HG02642 (cell line): ENCODE measurements around the gene ULK2.
A peak's percentile ranks its signal among the peaks of the same experiment; 100 is the strongest.
"Not testable (repeated sequence)": the region's sequence is repeated elsewhere in the genome, so short reads cannot be mapped to it uniquely, and the experiment has no call there.

Experiments used
- ATAC-seq: cut with Tn5 transposase; IDR thresholded peaks from one replicate; pipeline ENCODE4 v1.9.1; 2021; ENCODE audit warnings: mild to moderate bottlenecking; ENCODE audit not compliant: unreplicated experiment, poor library complexity

ULK2 gene

GRCh38 chr17:19867329-19868078, at the start of gene ULK2:
TSS of gene ULK2 (minus strand) at chr17:19867936. CDS start at chr17:19867417, 519 bp downstream.
- ATAC-seq, result peak; percentile 68

- ATAC-seq, result no peak
Observed at GRCh38 chr17:19915245-19915978, 47.7 kb upstream of the ULK2 start.

DNA sequence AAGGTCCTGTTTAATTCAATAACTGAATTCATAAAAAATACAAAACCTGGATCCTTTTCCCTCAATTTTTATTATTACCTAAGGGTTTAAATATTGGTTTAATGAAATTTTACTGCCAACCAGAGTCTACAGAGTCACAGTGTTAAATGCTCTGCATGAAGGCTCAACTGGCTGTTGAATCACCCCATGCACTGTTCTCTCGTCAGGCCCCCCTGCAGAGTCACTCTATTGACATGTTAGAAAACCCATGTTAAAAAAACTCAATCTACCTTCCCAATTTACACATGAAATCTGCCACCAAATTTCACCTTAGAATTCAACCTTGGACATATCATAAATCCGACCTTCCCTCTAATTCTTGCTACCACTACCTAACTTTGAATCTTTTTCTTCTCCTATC, 43.3 kb upstream of the ULK2 start:
- ATAC-seq, result no peak

DNA sequence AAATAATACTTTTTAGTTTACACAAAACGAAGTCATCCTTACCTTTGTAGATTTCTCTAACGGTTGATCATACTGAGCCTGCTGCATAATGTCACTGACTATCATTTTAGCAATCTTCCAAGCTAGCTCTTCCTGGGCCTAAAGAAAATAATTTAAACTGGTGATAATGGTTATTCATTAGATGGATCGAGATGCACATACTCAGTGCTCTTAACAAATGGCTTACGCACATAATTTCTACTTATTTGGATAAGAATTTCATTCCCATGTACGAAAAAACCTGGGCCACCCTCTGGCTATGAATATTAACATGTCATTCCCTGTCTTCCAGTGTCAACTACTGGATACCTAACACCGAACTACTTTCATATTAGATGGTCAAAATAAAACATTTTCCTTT, 41.4 kb upstream of the ULK2 start:
- ATAC-seq, result no peak

DNA sequence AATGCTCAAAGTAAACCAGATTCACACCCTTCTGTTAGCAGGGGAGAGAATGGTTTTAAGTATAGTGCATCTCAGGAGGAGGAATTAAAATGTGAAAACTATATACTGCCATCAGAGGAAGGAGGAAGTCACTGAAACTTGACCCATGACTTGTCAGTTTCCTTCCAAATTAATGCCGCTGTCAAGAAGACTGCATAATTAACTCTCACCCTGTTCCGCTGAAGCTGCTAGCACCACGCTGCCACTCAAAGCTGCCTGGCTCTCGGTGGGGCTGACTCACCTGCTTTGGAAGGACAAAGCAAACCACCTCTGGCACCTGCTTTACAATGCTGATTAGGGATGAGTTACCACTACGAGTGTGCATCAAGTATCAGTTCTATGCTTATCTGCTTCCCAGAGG, 37.8 kb upstream of the ULK2 start:
- ATAC-seq, result no peak

DNA sequence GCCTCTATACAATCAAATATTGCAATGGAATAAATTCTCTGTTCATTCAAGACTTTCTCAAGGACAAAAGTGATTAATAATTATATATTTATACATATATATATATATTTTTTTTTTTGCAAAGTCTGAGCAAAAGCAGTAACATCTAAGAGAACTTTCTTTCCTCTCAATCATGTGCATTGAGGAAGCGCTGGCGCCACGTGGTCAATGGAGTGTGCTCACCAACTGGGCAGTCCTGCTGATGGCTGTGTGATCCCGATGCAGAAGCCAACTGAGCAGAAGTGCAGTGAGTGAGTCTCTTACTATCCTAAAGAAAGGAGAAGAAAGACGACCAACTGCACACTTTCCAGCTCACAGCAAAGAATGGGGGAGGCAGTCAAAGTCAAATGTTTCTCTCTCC, 37.2 kb upstream of the ULK2 start:
- no peak for ATAC-seq

DNA sequence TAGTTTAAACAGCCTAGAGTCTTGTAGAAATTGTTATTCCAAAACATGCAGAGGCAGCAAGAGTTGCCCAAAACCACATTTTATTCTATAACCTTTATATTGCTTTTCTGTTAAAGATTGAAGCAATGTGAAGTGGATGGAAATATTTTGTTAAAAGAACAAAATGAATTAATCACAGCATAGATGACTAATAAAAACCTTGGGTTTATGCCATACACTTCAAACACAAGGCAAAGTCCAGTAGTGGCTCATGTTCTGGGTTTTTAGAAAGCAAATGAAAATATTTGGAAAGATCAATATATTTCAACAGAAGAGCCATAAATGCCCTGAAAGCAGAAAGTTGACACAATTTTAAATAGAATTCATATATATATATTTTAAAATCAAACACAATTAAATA, 36.7 kb upstream of the ULK2 start:
- ATAC-seq, result no peak

- ATAC-seq, result no peak
Observed at GRCh38 chr17:19900809-19901208, 33.1 kb upstream of the ULK2 start.

DNA sequence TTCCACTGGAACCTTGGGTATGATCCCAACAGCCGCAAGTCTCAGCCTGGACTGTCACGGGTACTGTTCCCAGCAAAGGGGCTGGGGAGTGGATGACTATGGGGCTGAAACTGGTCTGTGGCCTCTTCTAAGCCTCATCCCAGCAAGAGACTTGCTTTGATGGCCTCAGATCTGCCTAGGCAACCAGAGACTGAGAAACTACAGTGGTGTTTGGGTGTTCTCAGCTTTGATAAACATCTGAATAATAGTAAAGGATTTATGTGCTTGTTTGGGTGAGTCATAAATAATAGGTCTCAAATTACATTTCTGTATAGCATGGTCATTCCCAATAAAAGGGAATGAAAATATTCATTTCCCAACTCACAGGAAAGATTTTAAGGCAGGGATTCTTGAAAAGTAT, 30.2 kb upstream of the ULK2 start:
- no peak for ATAC-seq

GRCh38 chr17:19897090-19897837, 29.5 kb upstream of the ULK2 start:
- ATAC-seq, result no peak

DNA sequence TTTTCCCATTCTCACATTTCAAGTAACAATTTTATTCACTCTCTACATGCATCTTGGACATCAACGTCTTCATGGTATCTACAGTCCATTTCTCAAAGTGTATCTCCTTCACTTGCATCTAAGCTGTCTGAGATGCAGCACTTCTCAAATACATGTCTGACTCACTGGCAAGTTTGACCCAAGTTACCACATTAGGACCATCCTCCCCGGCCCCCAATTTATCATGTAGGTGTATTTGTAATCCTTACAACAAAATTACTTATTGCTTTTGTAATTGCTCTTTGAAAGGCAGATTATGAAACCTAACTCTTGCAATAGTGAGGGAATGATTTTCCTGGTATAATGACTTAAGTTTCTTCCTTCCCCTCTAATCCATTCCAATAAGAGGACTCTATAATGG, 28.9 kb upstream of the ULK2 start:
- no peak for ATAC-seq

DNA sequence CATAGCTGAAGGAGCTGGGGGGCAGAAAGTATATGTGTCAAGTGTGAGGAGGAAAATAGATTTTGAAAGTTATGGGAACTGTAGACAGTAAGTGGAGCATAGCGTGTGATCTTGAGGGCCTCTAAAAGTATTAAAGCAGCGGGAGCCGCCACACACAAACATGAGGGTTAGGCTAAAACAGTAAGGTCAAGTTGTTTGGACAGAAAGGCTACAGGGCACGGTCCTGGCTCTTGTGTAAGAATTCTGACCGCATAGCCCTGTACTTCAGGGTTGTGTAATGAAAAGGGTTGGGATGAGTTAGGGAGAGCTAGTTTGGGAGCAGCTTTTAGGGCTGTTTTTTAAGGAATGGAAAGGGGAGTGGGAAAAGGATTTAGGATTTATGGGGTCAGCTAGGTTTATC, 22.8 kb upstream of the ULK2 start:
- not testable (repeated sequence) for ATAC-seq

GRCh38 chr17:19890001-19890400, 22.3 kb upstream of the ULK2 start:
- ATAC-seq, result not testable (repeated sequence)

GRCh38 chr17:19886116-19886515, 18.4 kb upstream of the ULK2 start:
- ATAC-seq, result no peak

- no peak for ATAC-seq
Observed at GRCh38 chr17:19883537-19884215, 15.9 kb upstream of the ULK2 start.

- ATAC-seq, result no peak
Observed at GRCh38 chr17:19880393-19880792, 12.7 kb upstream of the ULK2 start.

GRCh38 chr17:19877364-19877945, 9.7 kb upstream of the ULK2 start:
- ATAC-seq, result no peak

- ATAC-seq, result no peak
Observed at GRCh38 chr17:19876529-19877161, 8.9 kb upstream of the ULK2 start.

GRCh38 chr17:19874256-19874655, 6.5 kb upstream of the ULK2 start:
- no peak for ATAC-seq

DNA sequence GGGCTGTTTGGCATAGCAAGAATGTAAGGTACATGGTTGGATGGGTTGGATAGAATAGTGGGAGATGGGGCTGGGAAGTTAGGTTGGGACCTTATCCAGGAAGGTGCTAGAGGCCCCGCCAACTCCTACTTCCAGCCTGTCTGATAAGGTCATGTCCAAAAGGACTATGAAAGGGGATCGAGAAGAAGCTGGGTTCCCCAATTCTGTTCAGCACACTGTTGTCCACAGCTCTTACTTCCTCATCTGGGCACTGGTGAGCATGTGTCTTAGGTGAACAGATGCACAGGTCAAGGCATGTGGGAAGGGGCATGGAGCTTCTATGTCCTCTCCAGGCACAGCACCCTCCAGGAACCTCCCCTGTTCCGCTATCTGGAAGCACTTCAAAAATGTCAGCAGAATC, 5.6 kb upstream of the ULK2 start:
- ATAC-seq, result no peak
